Raji (cell line): ENCODE measurements around the gene SEPTIN8.

Experiments used
- POLR2A ChIP-seq: IDR thresholded peaks from 2 replicates; pipeline ENCODE4 v1.6.1; 2011; ENCODE audit warnings: low read depth, low read length, control low read depth; ENCODE audit not compliant: insufficient read depth

The SEPTIN8 gene

GRCh38 chr5:132774896-132775295 lies 2.1 kb downstream of the SEPTIN8 start:
- TF ChIP-seq POLR2A: no peak

GRCh38 chr5:132774406-132774805 lies 2.6 kb downstream of the SEPTIN8 start:
- no peak for TF ChIP-seq POLR2A

DNA sequence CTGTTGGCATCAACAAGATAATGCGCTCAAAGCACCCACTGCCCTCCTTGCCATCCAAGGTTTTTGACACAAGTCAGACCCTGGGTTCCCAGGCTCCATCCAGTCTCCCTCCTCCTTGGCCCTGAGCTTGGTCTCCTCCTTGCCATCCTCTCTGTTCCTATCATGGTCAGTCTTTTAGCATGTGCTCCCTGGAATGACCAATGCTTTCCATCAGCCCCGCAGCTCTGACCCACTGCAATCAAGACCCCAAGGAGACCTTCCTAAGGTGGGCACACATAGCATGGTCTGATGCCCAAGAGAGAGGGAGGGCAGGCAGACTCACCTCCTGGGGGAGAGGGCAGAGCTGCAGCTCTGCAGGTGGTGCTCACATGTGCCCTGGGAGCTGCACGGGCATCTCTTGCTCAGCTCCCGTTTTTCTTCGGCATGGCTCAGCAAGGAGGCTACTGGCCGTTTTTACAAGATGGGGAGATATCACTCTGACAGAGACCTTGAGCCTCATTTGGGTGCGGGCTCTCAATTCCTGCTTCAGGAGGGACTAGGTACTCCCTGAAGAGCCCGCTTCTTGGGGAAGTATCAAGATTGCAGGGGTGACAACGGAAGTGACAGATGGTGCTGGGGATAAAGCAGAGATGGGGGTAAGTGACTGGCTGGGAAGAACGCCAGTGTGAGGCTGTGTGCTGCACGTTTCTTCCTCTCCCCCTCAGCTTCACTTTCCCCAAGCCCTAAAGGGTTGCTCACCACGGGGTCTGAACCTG lies 3.3 kb downstream of the SEPTIN8 start:
- TF ChIP-seq POLR2A: no peak

GRCh38 chr5:132773114-132773513 lies 3.9 kb downstream of the SEPTIN8 start:
- no peak for TF ChIP-seq POLR2A

GRCh38 chr5:132772291-132773070 lies 4.6 kb downstream of the SEPTIN8 start:
- TF ChIP-seq POLR2A: no peak

GRCh38 chr5:132771503-132771998 lies 5.5 kb downstream of the SEPTIN8 start:
- TF ChIP-seq POLR2A: no peak

DNA sequence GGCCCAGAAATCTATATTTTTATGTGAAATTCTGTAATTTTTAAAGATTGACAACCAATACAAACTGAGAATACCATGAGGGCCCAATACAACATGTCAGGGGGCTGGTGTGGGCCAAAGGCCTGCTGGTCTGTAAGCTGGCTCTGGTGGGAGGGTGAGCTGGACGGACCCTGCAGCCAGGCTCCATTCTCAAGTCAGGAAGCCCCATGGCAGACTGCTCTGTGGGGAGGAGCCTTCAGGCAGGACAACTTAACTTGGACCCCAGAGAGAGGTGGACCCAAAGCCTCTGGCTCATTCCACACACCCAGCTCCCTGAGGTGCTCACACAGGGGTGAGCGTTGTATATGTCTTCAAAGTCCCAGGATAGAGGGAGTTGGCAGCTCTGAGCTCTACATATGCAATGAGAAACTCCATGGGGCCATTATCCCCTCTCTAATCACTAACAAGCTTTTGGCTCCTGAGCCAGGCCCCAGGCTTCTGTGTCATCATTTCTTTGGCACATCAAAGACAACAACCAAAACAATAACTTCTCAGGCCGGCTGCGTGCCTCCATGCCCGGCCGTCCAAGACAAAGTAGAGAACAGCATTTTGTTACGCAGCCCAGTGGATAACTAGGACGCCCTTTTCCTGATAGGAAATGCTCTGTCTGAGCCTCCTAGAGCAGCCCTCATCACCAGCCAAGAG lies 6.4 kb downstream of the SEPTIN8 start:
- no peak for TF ChIP-seq POLR2A

- TF ChIP-seq POLR2A: no peak
Observed at GRCh38 chr5:132768485-132768868, 8.6 kb downstream of the SEPTIN8 start.

DNA sequence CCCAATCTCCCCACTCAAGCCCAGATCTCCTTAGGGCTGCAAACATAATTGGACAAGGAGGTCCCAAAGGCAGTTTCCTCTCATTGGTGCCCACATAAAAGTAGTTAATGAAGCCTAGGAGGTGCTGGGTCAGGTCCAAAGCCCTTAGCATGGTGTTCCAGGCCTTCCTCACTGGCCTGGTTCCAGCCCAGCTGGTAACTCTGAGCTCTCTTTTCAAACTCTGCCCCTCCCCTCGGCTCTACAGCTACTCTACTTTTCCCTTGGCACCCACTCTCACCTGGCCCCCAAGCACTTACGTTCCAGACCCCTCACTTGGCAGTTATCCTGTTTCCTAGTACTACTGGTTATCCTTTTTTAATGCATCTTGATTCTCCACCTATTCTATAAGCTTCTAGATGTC lies 9.9 kb downstream of the SEPTIN8 start:
- no peak for TF ChIP-seq POLR2A

GRCh38 chr5:132766806-132767055 lies 10.3 kb downstream of the SEPTIN8 start:
- TF ChIP-seq POLR2A: no peak

GRCh38 chr5:132766020-132766805 lies 10.8 kb downstream of the SEPTIN8 start:
- TF ChIP-seq POLR2A: no peak

DNA sequence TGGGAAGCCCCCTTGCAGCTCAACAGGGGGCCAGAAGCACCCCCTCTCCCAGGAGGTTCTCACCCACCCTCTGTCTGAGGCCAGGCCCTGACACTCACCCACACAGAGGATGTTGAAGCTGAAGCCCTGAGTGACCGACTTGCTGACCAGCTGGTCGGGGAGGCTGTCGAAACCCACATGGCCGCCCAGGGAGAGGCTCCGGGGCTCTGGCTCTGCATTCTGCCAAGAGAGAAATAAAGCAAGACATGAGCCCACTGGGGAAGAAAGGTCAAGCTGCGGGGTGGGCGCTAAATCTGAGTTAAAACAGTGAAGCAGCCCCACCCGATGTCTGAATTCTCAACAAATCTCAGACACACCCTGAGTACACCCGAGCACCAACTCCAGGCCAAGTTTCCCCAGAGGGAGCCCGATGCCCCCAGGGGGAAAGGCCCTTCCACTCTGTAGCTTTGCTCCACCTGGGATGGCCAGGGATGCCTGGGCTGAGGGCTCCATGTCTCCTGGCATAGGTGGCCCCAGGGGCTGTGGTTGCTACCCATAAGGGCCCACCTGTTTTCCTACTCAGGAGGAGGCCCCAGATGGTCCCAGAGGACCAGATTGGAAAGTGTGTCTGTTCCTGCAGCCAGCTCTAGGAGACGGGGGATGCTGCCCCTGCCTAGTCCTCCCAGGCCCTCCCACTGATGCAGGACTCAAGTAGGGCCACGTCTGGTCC lies 11.6 kb downstream of the SEPTIN8 start:
- no peak for TF ChIP-seq POLR2A

GRCh38 chr5:132764671-132765238 lies 12.3 kb downstream of the SEPTIN8 start:
- TF ChIP-seq POLR2A: no peak

DNA sequence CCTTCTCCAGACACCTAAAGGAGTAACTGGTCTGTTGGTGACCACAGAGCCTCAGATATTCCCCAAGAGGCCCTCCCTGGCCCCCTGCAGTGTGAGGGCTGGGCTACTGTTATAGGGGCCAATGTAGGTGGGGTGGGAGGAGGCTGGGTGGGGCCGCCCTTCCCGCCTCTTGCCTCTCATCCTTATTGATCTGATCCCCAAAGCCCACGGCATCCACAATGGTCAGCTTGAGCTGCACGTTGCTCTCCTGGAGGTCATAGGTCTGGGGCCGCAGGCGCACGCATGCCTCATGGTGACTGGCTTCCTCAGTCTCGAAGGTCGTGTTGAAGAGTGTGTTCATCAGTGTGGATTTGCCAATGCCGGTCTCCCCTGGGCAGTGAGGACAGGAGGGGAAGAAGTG lies 13.0 kb downstream of the SEPTIN8 start:
- no peak for TF ChIP-seq POLR2A
